OCI-LY7 (cell line): ENCODE results near the gene TBX2. TPM values are rescaled to one million over a fixed set of nuclear protein-coding genes. Genes with fewer than 3 reads are reported as not detected.

ENCODE experiments used
- BruUV-seq: library from RNA; stranded (reverse); fragments of 400-500 nt; replicated peaks from 2 replicates; lab custom pipeline; 2021; lab: Mats Ljungman, UMichigan
- CTCF ChIA-PET: fragments of 300-600 bp; sonication (Branson Sonifier 250); formaldehyde crosslinking; loops from one replicate; lab custom pipeline; 2022; ENCODE audit warnings: antibody characterized with exemption; ENCODE audit not compliant: unreplicated experiment; lab: Charles Lee
- POLR2A ChIA-PET: fragments of 300-600 bp; sonication (Branson Sonifier 250); formaldehyde crosslinking; loops from one replicate; lab custom pipeline; 2022; ENCODE audit warnings: antibody characterized with exemption; lab: Charles Lee
- DNase-seq: peaks from one replicate; pipeline ENCODE4 v3.0.0-alpha.2; 2015; ENCODE audit warnings: low spot score
- H2AFZ ChIP-seq: fragments of 200-600 bp; sonication (generic), shearing (Covaris generic); 2 replicates; pipeline ENCODE4 v1.6.1; 2014; ENCODE audit warnings: mild to moderate bottlenecking, antibody characterized with exemption, low read length, moderate library complexity
- H3K27ac ChIP-seq: fragments of 200-600 bp; sonication (generic); 2 replicates; pipeline ENCODE4 v1.5.1; 2014; ENCODE audit warnings: mixed run types, low read depth, mild to moderate bottlenecking, moderate library complexity, low read length, inconsistent platforms; ENCODE audit not compliant: poor library complexity, severe bottlenecking
- H3K36me3 ChIP-seq: fragments of 200-600 bp; sonication (generic); 2 replicates; pipeline ENCODE4 v1.6.1; 2014; ENCODE audit warnings: mild to moderate bottlenecking, antibody characterized with exemption, low read length, moderate library complexity, mixed read lengths; ENCODE audit not compliant: insufficient read depth
- H3K4me1 ChIP-seq: fragments of 200-600 bp; sonication (generic); 2 replicates; pipeline ENCODE4 v1.5.1; 2014; ENCODE audit warnings: mild to moderate bottlenecking, low read length; ENCODE audit not compliant: insufficient read depth, poor library complexity, severe bottlenecking
- H3K4me2 ChIP-seq: fragments of 200-600 bp; sonication (generic); 2 replicates; pipeline ENCODE4 v1.6.1; 2014; ENCODE audit warnings: mild to moderate bottlenecking, low read length
- H3K4me3 ChIP-seq: fragments of 200-600 bp; sonication (generic); 2 replicates; pipeline ENCODE4 v1.5.1; 2014; ENCODE audit warnings: mild to moderate bottlenecking, low read depth, low read length; ENCODE audit not compliant: poor library complexity, severe bottlenecking
- H3K79me2 ChIP-seq: fragments of 200-600 bp; sonication (generic); 2 replicates; pipeline ENCODE4 v1.6.1; 2016; ENCODE audit warnings: low read depth, mild to moderate bottlenecking, low read length, moderate library complexity, mixed read lengths; ENCODE audit not compliant: insufficient read depth
- H3K9me2 ChIP-seq: fragments of 200-600 bp; sonication (generic); 2 replicates; pipeline ENCODE4 v1.6.1; 2016; ENCODE audit warnings: mild to moderate bottlenecking, low read length, mixed read lengths; ENCODE audit not compliant: insufficient read depth
- H3K9me3 ChIP-seq: fragments of 200-600 bp; sonication (generic); 2 replicates; pipeline ENCODE4 v1.6.1; 2014; ENCODE audit warnings: mild to moderate bottlenecking, mixed run types, low read length, mixed read lengths
- H4K20me1 ChIP-seq: fragments of 200-600 bp; sonication (generic); 2 replicates; pipeline ENCODE4 v1.6.1; 2014; ENCODE audit warnings: mild to moderate bottlenecking, antibody characterized with exemption, low read length, moderate library complexity, mixed read lengths; ENCODE audit not compliant: insufficient read depth
- EZH2phosphoT487 ChIP-seq: fragments of 200-600 bp; sonication (generic); IDR thresholded peaks from 2 replicates; pipeline ENCODE4 v1.6.1; 2018; ENCODE audit warnings: low read depth, borderline replicate concordance, mild to moderate bottlenecking, mixed run types, antibody characterized with exemption, low read length, moderate library complexity, mixed read lengths
- intact Hi-C: fragments of 100-400 bp; cut with micrococcal nuclease; formaldehyde crosslinking; loops from one replicate; pipeline ENCODE4 v1.10.0; 2022; ENCODE audit not compliant: unreplicated experiment
- total RNA-seq, 2 experiments: library from RNA; depleted of rRNA in 1 of 2; stranded (reverse); fragments of >200 nt in 1 of 2; shearing (Covaris generic) in 1 of 2; gene quantifications; 2 replicates each; pipeline ENCODE4 v1.2.3, GENCODE V29; 2014 to 2022
- TF ChIP-seq, protein P1 (sequence below): fragments of 200-600 bp; sonication (generic); conservative IDR thresholded peaks from 2 replicates; pipeline ENCODE4 v1.5.1; 2014; ENCODE audit warnings: mild to moderate bottlenecking, antibody characterized with exemption, low read length, moderate library complexity, mixed read lengths

TBX2 gene
- total RNA-seq, 2 experiments from 2014 or later, result not detected

DNA sequence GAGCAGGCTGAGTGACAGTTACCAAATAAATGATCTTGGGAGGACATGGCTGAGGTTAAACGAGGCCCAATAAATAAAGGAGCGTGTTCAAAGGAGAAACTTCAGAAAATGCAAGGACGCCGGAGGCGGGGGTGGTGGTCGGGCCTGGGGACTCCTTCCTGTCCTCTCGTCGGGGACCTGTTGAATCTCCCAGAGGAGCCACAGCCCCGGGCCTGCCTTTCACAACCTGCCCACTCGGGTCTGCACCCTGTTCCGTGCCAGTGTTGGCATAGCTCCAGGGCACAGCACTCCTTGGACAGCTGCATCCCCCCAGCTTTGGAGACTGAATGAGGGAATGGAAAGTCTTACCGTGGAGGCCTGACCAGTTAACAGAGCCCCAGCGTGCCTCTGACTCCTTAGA, 44.4 kb downstream of the TBX2 start:
- no peak overlapping the region for H3K27ac ChIP-seq
- no TSS peak for BruUV-seq
- no peaks in the 10 kb centered on the region for H3K79me2 ChIP-seq
- H3K4me1 ChIP-seq, result no peaks in the 10 kb centered on the region
- H4K20me1 ChIP-seq, result no peaks in the 10 kb centered on the region
- DNase-seq, result no peak
- TF ChIP-seq EZH2phosphoT487, result no peak
- TF ChIP-seq, protein P1, sequence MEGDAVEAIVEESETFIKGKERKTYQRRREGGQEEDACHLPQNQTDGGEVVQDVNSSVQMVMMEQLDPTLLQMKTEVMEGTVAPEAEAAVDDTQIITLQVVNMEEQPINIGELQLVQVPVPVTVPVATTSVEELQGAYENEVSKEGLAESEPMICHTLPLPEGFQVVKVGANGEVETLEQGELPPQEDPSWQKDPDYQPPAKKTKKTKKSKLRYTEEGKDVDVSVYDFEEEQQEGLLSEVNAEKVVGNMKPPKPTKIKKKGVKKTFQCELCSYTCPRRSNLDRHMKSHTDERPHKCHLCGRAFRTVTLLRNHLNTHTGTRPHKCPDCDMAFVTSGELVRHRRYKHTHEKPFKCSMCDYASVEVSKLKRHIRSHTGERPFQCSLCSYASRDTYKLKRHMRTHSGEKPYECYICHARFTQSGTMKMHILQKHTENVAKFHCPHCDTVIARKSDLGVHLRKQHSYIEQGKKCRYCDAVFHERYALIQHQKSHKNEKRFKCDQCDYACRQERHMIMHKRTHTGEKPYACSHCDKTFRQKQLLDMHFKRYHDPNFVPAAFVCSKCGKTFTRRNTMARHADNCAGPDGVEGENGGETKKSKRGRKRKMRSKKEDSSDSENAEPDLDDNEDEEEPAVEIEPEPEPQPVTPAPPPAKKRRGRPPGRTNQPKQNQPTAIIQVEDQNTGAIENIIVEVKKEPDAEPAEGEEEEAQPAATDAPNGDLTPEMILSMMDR, result no peak
- CTCF ChIA-PET, result no interaction called here
- no peaks in the 10 kb centered on the region for H3K9me3 ChIP-seq
- no peak overlapping the region for H3K4me3 ChIP-seq
- no peak overlapping the region for H2AFZ ChIP-seq
- no peaks in the 10 kb centered on the region for H3K36me3 ChIP-seq
- no peaks in the 10 kb centered on the region for H3K9me2 ChIP-seq
- intact Hi-C loops, result no loop called here
- POLR2A ChIA-PET, result interaction anchor here (0.6 kb wide), 1 partner anchor 18 kb away, joined by 3 read pairs; no protein-coding TSS in a partner anchor
- H3K4me2 ChIP-seq, result no peak overlapping the region

GRCh38 chr17:61444831-61445230, 45.2 kb downstream of the TBX2 start:
- Histone ChIP-seq H3K27ac (no peak overlapping the region), H3K36me3 (no peaks in the 10 kb centered on the region), H2AFZ (no peak overlapping the region), H3K9me2 (no peaks in the 10 kb centered on the region), H3K79me2 (no peaks in the 10 kb centered on the region), H3K4me3 (no peak overlapping the region), H3K4me2 (no peak overlapping the region), H3K4me1 (no peaks in the 10 kb centered on the region), H3K9me3 (no peaks in the 10 kb centered on the region), H4K20me1 (no peaks in the 10 kb centered on the region)
- BruUV-seq, result no TSS peak
- POLR2A ChIA-PET, result no interaction called here
- no peak for DNase-seq
- TF ChIP-seq, protein P1, result no peak
- no peak for TF ChIP-seq EZH2phosphoT487
- CTCF ChIA-PET, result no interaction called here
- intact Hi-C loops, result no loop called here

DNA sequence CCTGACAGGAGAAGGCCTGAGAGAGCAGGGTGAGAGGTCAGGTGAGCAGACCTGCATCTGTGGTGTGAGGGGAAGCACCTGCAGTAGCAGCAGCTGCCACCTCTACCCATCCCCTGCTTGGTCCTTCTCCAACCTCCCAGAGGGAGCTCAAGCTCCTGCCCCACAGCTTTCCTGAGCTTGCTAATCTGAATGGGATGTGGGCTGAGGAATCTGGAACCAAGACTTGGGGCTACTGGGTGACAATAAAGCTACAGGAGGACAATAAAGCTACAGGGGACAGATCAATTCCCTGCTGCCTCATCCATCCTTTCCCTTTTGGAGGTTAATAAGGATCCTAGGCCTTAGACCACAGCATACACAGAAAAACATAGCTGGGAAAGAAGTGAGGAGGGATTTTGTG, 47.7 kb downstream of the TBX2 start:
- H3K27ac ChIP-seq, result no peak overlapping the region
- TF ChIP-seq EZH2phosphoT487, result no peak
- TF ChIP-seq, protein P1, result no peak
- POLR2A ChIA-PET, result interaction anchor here (0.6 kb wide), 3 partner anchors 14 to 508 kb away, joined by 3 to 5 read pairs (median 4); no protein-coding TSS in a partner anchor
- no peaks in the 10 kb centered on the region for H3K9me3 ChIP-seq
- CTCF ChIA-PET, result interaction anchor here (0.5 kb wide), 1 partner anchor 221 kb away, joined by 4 read pairs; no protein-coding TSS in a partner anchor
- no peaks in the 10 kb centered on the region for H3K4me1 ChIP-seq
- no peaks in the 10 kb centered on the region for H4K20me1 ChIP-seq
- H3K9me2 ChIP-seq, result no peaks in the 10 kb centered on the region
- H2AFZ ChIP-seq, result no peak overlapping the region
- no peaks in the 10 kb centered on the region for H3K79me2 ChIP-seq
- no peak overlapping the region for H3K4me3 ChIP-seq
- intact Hi-C loops, result no loop called here
- DNase-seq, result no peak
- BruUV-seq, result no TSS peak
- no peak overlapping the region for H3K4me2 ChIP-seq
- H3K36me3 ChIP-seq, result no peaks in the 10 kb centered on the region
